ENCODE results near the gene NAV2.

The NAV2 gene

DNA sequence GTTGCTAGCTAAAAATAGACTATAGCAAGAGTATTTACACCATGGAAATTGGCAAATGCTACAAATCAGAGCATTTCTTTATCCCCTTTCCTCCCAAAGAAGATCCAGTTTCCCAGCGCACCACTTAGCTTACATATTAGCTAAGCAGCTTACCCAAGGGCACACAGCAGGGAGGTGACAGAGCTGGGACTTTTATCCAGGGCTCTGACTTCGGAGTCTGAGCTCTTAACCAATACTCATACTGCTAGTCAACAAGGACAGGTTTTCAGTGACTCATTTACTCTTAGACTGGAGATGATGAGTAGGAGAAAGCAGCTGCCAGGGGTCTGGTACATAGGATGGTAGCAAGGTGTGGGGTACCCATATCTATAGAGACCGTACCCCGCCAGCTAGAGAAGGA lies 38.4 kb downstream of the NAV2 start:
- DNase-seq: no peak

DNA sequence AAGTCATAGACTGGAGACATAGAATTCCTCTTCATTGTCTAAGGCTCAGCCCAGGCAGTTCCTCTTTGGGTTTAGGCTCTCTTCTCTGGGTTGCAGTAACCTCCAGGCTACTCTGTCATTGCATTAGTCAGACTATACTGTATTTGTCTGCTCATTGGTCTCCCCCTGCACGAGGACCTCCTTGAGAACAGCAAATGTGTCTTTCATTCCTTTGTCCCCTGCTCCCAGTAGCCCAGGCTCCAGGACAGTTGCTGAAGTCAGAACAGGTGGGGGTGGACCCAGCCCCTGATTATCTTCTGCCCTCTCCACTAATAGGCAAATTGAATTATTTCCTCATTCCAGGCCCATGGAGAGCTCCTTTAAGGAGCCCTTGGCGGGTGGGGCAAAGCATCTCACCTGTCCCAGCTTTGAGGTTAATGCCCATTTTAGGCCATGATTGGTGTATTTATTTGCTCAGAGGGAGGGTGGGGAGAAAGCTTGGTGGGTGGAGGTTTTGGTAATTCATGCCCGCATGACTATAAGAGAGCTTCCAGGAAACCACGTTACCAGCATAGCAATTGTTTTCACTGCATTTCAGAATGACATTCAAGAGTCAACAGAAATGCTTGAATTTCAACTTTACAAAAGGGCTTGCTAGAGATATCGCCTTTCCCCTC lies 40.9 kb downstream of the NAV2 start:
- no peak for DNase-seq

DNA sequence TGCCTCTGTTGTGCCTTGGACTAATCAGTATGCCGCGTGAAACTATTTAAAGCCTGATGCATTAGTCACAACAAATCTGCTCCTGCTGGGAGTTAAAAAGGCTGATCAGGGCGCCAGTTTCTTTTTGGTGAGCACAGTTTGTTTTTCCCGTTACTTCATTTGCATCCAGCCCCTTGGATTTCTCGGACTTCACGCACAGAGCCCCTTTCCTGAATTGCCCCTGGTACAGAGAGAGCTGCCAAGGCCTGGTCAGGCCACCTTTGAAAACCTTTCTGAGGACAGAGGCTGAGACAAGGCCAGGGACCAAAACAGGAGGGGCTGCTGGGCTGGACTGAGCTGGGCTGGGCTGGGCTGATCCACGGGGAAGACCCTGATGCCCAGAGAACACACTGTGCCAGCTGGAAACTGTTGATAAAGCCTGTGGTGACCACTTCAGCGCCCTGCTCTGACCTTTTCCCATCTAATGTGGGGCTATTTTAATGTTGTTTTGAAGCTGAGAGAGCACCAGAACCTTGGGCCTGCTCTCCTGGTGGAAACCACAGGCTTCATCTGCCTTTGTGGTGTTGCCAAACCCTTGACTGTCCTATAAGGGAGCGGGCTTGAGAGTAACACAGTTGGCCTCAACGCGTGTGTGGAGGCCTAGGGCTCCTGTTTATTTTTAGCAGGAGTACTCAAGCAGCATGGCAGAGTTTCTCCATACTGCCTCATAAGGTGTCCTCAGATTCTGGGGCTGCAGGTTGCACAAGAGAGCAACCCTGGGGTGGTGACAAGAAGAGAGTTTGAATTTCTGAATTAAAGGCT lies 44.2 kb downstream of the NAV2 start:
- no peak for DNase-seq

DNA sequence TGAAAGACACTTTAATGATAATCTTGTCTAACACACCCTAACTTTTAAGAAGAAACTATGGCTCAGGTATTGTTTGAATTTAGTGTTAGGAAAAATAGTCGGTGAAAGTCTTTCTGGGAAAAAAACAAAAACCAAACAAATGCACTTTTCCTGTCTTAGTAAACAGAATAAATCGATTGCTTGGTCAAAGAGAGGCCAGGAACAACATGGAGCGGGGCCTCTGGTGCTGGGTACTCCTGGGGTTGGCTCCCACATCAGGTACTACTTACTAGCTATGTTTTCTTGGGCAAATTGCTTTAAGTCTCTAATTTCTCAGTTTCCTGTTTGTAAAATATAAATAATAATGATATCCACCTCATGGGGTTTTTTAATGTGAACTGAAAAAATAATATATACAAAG lies 46.8 kb downstream of the NAV2 start:
- no peak for DNase-seq

DNA sequence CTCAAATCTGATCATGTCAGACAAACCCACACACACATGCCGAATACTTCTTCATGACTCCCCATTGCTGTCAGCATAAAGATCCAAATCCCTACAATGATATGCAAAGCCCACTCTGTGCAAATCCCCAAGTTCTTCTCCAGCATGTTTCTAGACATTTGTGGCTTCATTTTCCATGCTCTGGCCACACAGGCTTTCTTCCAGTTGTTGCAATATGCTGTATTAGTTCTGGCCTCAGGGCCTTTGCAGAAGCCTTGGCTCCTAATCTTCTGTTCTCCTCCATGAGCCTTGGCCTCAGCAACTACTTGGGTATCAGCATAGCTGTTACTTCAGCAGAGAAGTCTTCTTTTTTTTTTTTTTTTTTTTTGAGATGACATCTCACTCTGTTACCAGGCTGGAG lies 49.6 kb downstream of the NAV2 start:
- no peak for DNase-seq

DNA sequence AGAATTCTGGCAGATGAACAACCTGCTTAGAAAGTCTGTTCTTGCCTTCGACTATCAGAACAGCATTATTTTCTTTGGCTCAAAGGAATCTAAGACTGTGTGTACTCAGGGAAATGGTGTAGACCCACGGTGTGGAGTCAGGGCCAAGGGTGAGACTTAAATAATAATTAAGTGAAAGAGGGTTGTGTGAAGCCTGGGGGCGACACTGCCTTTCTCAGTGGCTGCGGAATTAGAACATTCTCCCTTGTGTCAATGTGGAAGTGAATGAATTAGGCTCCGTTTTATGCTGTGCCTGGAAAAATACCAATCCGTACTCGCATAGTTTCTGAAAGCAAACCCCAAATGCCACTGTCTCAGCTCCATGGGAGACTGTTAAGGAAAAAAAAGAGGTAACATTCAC lies 50.7 kb downstream of the NAV2 start:
- DNase-seq: no peak

DNA sequence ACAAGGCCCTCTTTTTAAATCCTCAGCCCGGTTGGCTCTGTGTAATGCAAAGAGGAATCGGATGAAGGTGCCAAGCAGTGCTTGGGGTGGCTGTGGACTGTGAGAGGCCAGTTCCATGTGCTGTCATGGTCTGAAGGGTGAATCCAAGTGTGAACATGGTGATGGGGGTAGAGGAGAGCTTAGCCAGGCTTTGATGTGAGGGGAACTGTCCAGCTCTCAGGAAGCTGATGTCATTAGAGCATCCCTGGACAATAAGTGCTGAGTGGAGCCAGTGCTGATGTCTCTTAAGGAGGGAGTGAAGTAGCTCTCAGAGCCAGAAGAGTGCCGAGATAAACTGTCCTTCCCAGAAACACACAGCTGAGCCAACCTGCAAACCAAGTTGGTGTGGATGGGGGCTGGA lies 53.6 kb downstream of the NAV2 start:
- no peak for DNase-seq

DNA sequence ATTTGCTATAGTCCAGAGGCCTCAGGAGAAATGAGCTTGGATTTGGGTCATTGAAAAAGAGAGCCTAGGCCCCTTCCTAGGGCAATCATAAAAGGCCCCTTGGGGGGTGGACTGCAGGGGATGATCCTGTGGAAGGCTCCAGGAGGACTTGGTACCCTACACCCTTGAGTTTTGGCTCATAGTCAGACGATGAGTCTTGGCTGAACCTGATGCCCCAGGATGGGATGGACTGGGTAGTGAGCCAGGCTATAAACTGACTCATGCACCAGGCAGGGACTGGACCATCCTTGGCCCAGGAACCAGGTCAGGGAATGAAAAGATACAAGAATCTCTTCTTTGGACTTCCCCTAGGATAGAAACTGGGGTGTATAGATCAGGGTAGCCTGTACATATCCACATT lies 54.2 kb downstream of the NAV2 start:
- no peak for DNase-seq

DNA sequence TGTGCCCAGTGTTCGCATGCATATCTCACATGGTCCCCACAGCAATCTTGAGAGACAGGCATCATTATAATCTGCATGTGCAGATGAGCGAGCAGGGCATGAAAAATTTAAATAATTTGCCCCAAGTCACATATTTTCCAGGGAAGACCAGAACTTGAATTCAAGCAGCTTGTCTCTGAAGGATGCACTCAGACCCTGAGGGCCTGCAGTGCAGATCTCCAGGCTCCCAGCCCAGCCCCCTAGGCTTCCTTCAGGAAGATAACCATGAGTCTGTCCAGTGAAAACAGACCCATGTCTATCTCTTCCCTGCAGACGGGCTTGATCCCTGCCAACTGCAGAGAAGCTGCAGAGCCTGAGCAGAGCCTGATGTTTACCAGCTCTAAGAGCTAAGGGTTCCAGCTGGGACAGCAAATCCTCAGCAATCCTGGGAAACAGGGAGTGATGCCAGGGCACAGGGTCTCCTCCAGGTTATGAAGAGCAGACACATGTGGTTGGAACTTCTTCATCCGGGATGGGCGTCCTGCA lies 55.1 kb downstream of the NAV2 start:
- no peak for DNase-seq

DNA sequence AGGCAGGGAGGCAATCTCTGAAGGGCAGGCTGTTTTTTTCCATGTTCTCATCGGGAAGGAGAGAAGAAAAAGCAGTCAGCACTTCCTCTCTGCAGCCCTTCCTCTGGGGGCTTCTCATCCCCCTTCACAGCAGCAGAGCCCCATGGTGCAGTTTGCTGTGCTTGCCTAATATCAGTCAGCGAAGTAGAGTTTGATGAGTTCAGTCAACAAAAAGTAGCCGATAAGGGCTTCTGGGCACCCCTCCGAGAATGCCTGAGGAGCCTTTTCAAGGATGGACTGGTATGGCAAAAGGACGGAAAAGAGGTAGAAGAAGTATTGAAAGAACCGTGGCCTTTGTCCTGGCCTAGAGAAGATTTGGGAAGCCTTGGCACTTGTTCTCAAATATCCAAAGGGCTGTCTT lies 55.6 kb downstream of the NAV2 start:
- DNase-seq: no peak

DNA sequence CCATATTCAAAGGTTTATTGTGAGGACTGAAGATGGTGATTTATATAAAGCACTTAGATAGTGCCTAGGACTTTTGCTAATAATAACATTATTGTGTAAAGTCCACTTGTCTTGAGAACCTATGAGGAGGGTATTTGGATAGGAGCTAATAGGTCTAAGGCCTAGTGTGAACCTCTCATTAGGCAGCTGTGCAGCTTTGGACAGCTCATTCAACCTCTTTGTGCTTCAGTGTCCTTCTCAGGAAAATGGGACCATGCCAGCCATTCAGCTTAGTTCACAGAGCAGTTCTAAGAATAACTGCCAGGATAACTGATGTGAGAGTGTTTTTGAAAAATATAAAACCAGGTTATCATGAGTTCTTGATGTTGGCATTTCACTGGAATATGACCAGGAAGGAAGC lies 56.2 kb downstream of the NAV2 start:
- no peak for DNase-seq

DNA sequence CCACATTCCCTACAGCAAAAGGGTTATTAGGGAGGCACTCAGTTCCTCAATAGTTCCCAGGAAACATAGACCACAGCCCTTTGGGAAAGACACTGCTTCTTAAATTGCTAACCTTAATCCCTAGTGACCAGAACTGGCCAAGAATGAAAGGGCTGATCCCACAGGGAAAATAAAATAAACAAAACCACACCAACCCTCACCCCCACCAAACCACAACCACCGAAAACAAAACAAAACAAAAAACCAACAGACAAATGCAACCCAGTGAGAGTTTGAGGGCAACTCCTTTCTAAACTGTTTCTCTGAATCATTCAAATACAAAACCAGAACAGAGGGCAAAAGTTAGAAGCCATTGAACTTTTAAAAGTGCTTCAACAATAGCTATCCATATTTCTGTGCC lies 57.2 kb downstream of the NAV2 start:
- no peak for DNase-seq

DNA sequence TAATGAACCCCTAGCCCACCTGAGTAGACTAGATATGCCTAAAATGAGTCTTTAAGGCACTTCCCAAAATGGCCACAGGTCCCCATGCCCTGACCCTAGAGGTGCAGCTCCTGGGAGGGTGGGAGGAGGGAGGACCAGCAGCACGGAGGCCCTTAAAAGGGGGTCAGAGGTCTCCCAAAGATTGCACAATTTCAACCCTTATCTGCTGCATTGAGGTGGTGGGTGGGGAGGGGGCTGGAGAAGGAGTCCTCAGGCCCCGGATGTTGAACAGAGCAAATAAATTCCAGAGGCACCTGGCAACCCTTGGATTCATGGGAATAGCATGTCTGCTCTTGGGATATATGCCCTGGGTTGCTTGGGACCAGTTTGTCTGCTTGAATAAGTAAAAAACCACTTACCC lies 57.6 kb downstream of the NAV2 start:
- no peak for DNase-seq

DNA sequence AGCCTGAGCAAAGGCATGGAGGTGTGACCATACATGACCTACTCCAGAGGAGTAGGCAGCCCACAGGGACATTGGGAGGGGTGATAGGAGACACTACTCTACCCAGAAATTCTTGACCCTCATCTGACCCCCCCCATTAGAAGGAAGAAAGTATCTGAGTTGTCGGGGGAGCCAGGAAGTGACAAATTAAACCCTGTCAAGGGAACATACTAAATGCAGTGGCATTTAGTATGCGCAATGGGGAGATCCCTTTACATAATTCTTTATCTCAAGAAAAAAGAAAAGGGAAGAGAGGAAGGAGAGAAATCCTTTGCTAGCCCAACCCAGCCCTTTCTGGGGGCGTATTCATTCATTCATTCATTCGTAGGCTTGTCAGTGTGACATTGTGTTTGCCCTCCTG lies 58.8 kb downstream of the NAV2 start:
- DNase-seq: no peak

DNA sequence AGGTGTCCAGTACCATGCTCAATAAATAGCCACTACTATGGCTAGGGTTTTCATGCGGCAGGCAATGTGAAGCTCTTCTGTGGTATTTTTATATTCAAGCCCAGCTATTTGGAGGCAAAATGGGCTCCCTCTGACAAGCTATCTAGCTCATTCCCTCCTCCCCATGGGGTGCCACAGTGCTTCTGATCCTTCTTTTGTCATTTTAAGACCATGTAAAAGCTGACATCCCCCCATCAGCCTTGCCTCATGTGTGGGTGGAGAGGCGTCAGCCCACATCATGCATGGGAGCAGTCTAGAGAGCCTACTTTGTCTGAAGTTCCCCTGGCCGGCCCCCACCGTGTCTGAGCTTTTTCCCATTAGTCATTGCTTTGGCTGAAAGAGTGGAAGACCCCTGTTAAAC lies 59.8 kb downstream of the NAV2 start:
- no peak for DNase-seq

DNA sequence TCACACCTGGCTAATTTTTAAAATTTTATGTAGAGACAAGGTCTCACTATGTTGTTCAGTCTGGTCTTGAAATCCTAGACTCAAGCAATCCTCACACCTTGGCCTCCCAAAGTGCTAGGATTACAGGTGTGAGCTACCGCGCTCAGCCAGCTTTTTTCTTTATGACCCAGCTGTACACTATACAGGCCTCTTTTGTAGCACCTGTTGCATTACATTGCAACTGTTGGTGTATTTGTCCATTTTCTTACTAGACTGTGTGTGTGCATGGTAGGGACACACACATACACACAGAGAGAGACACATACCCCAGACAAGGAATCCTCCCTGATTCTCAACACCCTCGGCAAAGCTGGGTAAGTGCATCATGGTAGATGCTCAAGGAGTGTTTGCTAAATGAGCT lies 61.7 kb downstream of the NAV2 start:
- DNase-seq: no peak

DNA sequence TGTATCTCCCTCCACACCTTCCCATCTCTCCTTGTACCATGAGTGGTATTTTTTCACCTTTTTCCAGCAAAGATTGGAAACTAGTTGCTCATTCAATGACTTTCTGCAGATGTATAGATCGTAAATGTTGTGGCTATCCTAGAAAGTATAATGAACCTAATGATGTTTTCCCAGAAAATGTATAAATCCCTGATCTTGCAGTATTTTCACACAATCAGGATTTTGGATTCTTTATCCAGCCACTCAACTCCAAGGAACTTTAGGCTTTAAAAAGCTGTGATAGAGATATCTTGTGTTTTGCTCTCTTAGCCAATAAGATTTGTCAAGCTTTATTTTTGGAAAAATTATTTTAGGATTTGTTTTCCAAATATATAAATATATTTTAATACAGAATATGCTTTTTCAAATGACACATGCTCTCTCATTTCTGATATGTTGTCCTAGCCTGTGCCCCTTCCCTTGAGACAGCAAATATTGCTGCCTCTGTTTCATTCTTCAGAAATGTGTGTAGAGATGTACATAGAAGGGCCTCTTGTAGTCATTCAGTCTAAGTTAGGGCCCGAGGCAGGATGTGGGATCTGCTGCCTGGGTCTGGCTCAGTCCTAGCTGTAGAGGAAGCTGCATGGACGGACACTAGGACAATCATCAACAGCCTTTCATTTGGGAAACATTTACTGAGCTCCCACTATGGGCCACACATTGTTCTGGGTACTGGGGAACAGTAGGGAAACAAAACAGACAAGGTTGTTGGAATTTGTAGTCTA lies 62.4 kb downstream of the NAV2 start:
- no peak for DNase-seq

DNA sequence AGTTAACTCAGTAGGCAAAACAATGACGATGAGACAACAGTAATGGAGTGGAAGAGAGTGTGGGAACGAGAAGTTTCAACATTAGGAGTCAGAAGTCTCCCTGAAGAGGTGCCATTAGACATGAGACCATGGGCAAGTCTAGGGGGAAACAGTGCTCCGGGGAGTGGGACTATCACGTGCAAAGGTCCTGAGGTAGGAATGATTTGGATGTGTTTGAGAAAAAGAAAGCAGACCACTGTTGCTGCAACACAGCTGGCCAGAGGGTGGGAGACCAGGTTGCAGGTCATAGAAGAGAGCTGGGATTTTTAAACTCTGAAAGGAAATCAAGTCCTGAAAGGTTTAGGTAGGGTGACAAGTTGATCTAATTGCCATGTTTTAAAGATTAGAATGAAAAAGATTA lies 63.0 kb downstream of the NAV2 start:
- DNase-seq: no peak

DNA sequence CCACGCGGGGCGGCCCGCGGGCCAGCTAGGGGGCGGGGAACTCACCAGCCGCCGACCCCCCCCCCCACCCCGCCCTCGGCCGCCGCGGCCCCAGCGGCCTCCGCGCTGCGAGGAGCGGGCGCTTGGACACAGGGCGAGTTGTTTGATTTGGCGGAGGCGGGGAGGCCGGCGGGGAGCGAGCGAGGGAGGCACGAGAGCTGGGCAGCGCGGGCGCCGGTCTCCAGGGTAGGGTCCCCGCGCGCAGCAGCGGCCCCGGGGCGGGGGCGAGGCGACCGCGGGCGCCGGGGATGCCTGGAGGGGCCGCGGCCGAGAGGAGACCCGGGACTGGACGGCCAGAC lies 64.4 kb downstream of the NAV2 start:
- DNase-seq: no peak

DNA sequence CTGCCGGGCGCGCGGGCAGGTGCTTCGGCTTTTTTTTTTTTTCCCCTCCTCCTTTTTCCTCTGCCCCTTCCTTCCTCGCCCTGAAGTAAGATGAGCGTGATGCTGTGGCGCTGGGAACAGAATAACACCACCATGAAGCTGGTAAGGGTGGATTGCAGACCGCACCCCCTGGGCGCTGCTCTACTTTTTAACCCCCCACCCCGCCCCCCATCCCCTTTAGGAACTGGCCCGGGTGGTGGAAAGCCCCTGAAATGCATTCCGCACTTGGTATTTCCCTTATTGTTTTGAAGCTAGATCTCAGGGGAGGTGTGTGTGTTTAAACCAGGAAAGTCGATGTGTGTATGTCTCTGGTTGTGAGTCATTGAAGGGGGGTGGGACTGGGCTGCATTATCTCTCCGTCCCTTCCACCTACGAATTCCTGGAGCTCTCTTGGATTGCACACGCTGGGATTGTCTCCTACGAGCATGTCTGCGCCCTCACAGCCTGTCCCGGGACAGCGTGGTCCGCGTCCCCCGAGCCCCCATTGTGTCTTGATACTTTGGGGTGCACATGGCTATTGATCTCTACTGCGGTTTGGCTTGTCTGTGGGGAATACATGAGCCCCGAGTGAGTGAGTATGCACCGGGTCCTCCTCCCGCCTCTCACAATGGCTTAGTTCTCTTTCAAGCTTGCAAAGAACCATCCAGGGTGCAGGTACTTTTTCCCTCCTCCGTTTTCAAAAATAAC lies 64.9 kb downstream of the NAV2 start:
- no peak for DNase-seq

DNA sequence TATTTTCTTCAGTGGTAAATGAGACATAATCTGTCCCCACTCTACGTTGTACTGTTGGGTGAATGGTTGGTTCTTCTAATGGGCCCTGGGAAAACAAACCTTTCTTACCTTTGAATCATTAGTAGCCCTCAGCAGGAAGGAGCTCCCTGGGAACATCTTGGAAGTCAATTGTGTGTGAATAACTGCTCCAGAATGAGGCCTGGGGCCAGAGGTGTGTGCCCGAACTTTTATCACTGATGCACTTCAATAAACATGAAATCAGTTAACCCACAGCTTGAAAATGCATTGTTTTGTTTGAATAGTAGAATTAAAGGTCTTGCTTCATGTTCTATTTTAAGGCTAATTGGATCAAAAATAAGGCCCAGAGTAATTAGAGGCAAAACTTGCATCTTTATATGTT lies 67.1 kb downstream of the NAV2 start:
- DNase-seq: no peak

DNA sequence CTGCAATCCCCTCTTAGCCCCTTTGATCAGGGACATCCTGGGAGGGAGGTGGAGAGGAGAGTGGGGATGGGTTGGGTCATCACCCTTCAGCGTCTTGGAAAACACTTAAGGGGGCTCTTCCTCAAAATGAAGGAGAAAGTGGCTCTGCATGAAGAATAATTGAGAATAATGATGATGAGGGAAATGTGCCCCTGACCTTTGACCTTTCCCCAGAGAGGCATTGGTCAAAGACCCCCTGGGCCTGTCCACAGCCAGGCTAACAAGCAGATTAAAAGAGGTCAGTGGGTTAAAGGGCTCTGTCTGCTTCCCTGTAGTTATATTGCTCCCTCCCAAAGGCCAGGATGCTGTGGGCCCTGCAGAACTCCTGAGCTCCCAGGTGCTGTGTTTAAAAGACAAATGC lies 68.7 kb downstream of the NAV2 start:
- no peak for DNase-seq

DNA sequence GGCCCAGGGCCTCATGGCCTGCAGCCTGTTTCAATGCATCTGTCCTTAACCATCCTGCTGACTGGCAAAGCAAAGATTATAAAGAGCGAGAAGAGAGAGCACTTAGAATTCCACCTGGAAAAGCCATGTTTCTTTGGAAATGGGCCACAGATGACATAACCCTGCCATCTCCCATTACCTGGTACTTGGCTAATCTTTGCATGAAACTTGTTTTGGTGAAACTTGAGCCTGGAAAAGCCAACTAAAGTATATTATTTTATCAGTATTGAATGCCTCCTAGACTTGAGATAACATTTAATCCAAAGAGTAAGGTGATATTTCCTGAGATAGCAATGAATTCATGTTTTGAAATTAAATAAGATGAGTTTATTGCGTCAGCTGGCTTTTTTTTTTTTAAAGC lies 72.6 kb downstream of the NAV2 start:
- no peak for DNase-seq
